ENCODE measurements around the gene MMAB. TPM values are rescaled to one million over a fixed set of nuclear protein-coding genes. Genes with fewer than 3 reads are reported as not detected.

MMAB gene
- total RNA-seq, 1 donor from 2014 or later, result 24.7 TPM

GRCh38 chr12:109548258-109548657, 25.0 kb downstream of the MMAB start:
- no peaks in the 10 kb centered on the region for H3K9me3 ChIP-seq (ENCODE audit: low read depth)
- H2AFZ ChIP-seq (replicated peaks), result no peak overlapping the region
- peaks cover 15% of the 10 kb centered on the region for H3K4me1 ChIP-seq
- no peak overlapping the region for H3K4me3 ChIP-seq
- no peaks in the 10 kb centered on the region for H3K9me3 Mint-ChIP-seq
- H4K20me1 ChIP-seq (ENCODE audit: low read depth), result no peaks in the 10 kb centered on the region
- H3K79me2 ChIP-seq (ENCODE audit: low read depth), result no peaks in the 10 kb centered on the region
- H3K36me3 ChIP-seq, result no peaks in the 10 kb centered on the region
- no peak overlapping the region for H3K27ac ChIP-seq
- no peaks in the 10 kb centered on the region for H3K36me3 Mint-ChIP-seq
- H3K9ac ChIP-seq, result no peak overlapping the region
- peaks cover 27% of the 10 kb centered on the region for H3K4me1 Mint-ChIP-seq
- DNase-seq (ENCODE audit: low spot score), result no peak
- no peak overlapping the region for H3K4me3 Mint-ChIP-seq
- no peak overlapping the region for H3K27ac Mint-ChIP-seq
- H3F3A ChIP-seq (ENCODE audit: low read depth), result peaks cover 5% of the 10 kb centered on the region
- peaks cover 19% of the 10 kb centered on the region for H3K27me3 Mint-ChIP-seq (ENCODE audit: insufficient read depth, low read depth)
- H3K4me2 ChIP-seq, result no peak overlapping the region
- TF ChIP-seq EZH2phosphoT487 (IDR thresholded peaks at IDR 0.05), result no peak
- no peak for TF ChIP-seq EZH2 (IDR thresholded peaks at IDR 0.05)
- TF ChIP-seq, protein P1, sequence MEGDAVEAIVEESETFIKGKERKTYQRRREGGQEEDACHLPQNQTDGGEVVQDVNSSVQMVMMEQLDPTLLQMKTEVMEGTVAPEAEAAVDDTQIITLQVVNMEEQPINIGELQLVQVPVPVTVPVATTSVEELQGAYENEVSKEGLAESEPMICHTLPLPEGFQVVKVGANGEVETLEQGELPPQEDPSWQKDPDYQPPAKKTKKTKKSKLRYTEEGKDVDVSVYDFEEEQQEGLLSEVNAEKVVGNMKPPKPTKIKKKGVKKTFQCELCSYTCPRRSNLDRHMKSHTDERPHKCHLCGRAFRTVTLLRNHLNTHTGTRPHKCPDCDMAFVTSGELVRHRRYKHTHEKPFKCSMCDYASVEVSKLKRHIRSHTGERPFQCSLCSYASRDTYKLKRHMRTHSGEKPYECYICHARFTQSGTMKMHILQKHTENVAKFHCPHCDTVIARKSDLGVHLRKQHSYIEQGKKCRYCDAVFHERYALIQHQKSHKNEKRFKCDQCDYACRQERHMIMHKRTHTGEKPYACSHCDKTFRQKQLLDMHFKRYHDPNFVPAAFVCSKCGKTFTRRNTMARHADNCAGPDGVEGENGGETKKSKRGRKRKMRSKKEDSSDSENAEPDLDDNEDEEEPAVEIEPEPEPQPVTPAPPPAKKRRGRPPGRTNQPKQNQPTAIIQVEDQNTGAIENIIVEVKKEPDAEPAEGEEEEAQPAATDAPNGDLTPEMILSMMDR (IDR thresholded peaks at IDR 0.05), result no peak
- H3K27me3 ChIP-seq, result no peaks in the 10 kb centered on the region

- H3K9me3 ChIP-seq (ENCODE audit: low read depth), result no peaks in the 10 kb centered on the region
- no peaks in the 10 kb centered on the region for H3K36me3 ChIP-seq
- Mint-ChIP-seq H3K27me3 (ENCODE audit: insufficient read depth, low read depth) (peaks cover 18% of the 10 kb centered on the region), H3K9me3 (no peaks in the 10 kb centered on the region), H3K27ac (no peak overlapping the region), H3K4me3 (no peak overlapping the region), H3K36me3 (no peaks in the 10 kb centered on the region), H3K4me1 (peaks cover 25% of the 10 kb centered on the region)
- no peaks in the 10 kb centered on the region for H3K27me3 ChIP-seq
- no peak overlapping the region for H2AFZ ChIP-seq (replicated peaks)
- peaks cover 15% of the 10 kb centered on the region for H3K4me1 ChIP-seq
- H3K79me2 ChIP-seq (ENCODE audit: low read depth), result no peaks in the 10 kb centered on the region
- H3K27ac ChIP-seq, result no peak overlapping the region
- H3K4me2 ChIP-seq, result no peak overlapping the region
- no peak overlapping the region for H3K4me3 ChIP-seq
- no peak overlapping the region for H3K9ac ChIP-seq
- TF ChIP-seq EZH2phosphoT487 (IDR thresholded peaks at IDR 0.05), result no peak
- TF ChIP-seq, protein P1 (IDR thresholded peaks at IDR 0.05), result no peak
- TF ChIP-seq EZH2 (IDR thresholded peaks at IDR 0.05), result no peak
- no peaks in the 10 kb centered on the region for H4K20me1 ChIP-seq (ENCODE audit: low read depth)
- H3F3A ChIP-seq (ENCODE audit: low read depth), result peaks cover 5% of the 10 kb centered on the region
- no peak for DNase-seq (ENCODE audit: low spot score)
These were observed 26.0 kb downstream of the MMAB start for GRCh38 chr12:109547286-109547685.

- no peak overlapping the region for H3K4me3 ChIP-seq
- Mint-ChIP-seq H3K27ac (no peak overlapping the region), H3K4me3 (no peak overlapping the region), H3K9me3 (no peaks in the 10 kb centered on the region), H3K4me1 (peaks cover 25% of the 10 kb centered on the region), H3K27me3 (ENCODE audit: insufficient read depth, low read depth) (peaks cover 22% of the 10 kb centered on the region), H3K36me3 (no peaks in the 10 kb centered on the region)
- no peak for DNase-seq (ENCODE audit: low spot score)
- H4K20me1 ChIP-seq (ENCODE audit: low read depth), result no peaks in the 10 kb centered on the region
- no peaks in the 10 kb centered on the region for H3K36me3 ChIP-seq
- no peak overlapping the region for H3K9ac ChIP-seq
- H3K27ac ChIP-seq, result no peak overlapping the region
- TF ChIP-seq EZH2 (IDR thresholded peaks at IDR 0.05), result no peak
- peaks cover 5% of the 10 kb centered on the region for H3F3A ChIP-seq (ENCODE audit: low read depth)
- no peak overlapping the region for H3K4me2 ChIP-seq
- H2AFZ ChIP-seq (replicated peaks), result no peak overlapping the region
- no peaks in the 10 kb centered on the region for H3K27me3 ChIP-seq
- no peaks in the 10 kb centered on the region for H3K9me3 ChIP-seq (ENCODE audit: low read depth)
- no peaks in the 10 kb centered on the region for H3K79me2 ChIP-seq (ENCODE audit: low read depth)
- H3K4me1 ChIP-seq, result peaks cover 15% of the 10 kb centered on the region
These were observed 27.5 kb downstream of the MMAB start for GRCh38 chr12:109545826-109546225.

GRCh38 chr12:109544955-109545531, 28.3 kb downstream of the MMAB start:
- no peaks in the 10 kb centered on the region for H3K36me3 ChIP-seq
- H3K4me3 ChIP-seq, result no peak overlapping the region
- H3K27me3 Mint-ChIP-seq (ENCODE audit: insufficient read depth, low read depth), result peaks cover 22% of the 10 kb centered on the region
- peaks cover 1% of the 10 kb centered on the region for H3F3A ChIP-seq (ENCODE audit: low read depth)
- H3K79me2 ChIP-seq (ENCODE audit: low read depth), result no peaks in the 10 kb centered on the region
- no peak overlapping the region for H3K4me3 Mint-ChIP-seq
- H4K20me1 ChIP-seq (ENCODE audit: low read depth), result no peaks in the 10 kb centered on the region
- no peaks in the 10 kb centered on the region for H3K27me3 ChIP-seq
- no peak overlapping the region for H3K27ac ChIP-seq
- no peak for DNase-seq (ENCODE audit: low spot score)
- H3K27ac Mint-ChIP-seq, result no peak overlapping the region
- H3K36me3 Mint-ChIP-seq, result no peaks in the 10 kb centered on the region
- no peak overlapping the region for H3K4me2 ChIP-seq
- peaks cover 11% of the 10 kb centered on the region for H3K4me1 ChIP-seq
- no peak overlapping the region for H2AFZ ChIP-seq (replicated peaks)
- no peaks in the 10 kb centered on the region for H3K9me3 Mint-ChIP-seq
- no peak overlapping the region for H3K9ac ChIP-seq
- no peaks in the 10 kb centered on the region for H3K9me3 ChIP-seq (ENCODE audit: low read depth)
- TF ChIP-seq, protein P1 (IDR thresholded peaks at IDR 0.05), result no peak
- TF ChIP-seq EZH2 (IDR thresholded peaks at IDR 0.05), result no peak
- TF ChIP-seq EZH2phosphoT487 (IDR thresholded peaks at IDR 0.05), result no peak
- H3K4me1 Mint-ChIP-seq, result peaks cover 20% of the 10 kb centered on the region
